SJSA1 (cell line): ENCODE data around the gene TNP2. TPM values are rescaled to one million over a fixed set of nuclear protein-coding genes. Genes with fewer than 3 reads are reported as not detected.
"Not testable (repeated sequence)": the region's sequence is repeated elsewhere in the genome, so short reads cannot be mapped to it uniquely, and the experiment has no call there.

Source experiments
- DNase-seq, 2 experiments: peaks; one replicate each; pipeline ENCODE4 v3.0.0-alpha.2; 2015 to 2020; ENCODE audit warnings: low spot score in 2 of 2, low read depth in 1 of 2
- H3K27ac ChIP-seq: fragments of 250-450 bp; sonication (Bioruptor Pico); 2 replicates; pipeline ENCODE4 v1.5.1; 2020; ENCODE audit warnings: mild to moderate bottlenecking, moderate library complexity
- H3K27me3 ChIP-seq: fragments of 250-450 bp; sonication (Bioruptor Pico); replicated peaks from 2 replicates; pipeline ENCODE4 v1.5.1; 2020; ENCODE audit warnings: mild to moderate bottlenecking, moderate library complexity
- H3K36me3 ChIP-seq: fragments of 250-450 bp; sonication (Bioruptor Pico); 2 replicates; pipeline ENCODE4 v1.5.1; 2020; ENCODE audit warnings: mild to moderate bottlenecking
- H3K4me1 ChIP-seq: fragments of 250-450 bp; sonication (Bioruptor Pico); replicated peaks from 2 replicates; pipeline ENCODE4 v1.6.1; 2021; ENCODE audit warnings: mild to moderate bottlenecking
- H3K4me3 ChIP-seq: fragments of 250-450 bp; sonication (Bioruptor Pico); 2 replicates; pipeline ENCODE4 v1.5.1; 2020; ENCODE audit warnings: mild to moderate bottlenecking
- H3K9me3 ChIP-seq: fragments of 250-450 bp; sonication (Bioruptor Pico); replicated peaks from 2 replicates; pipeline ENCODE4 v1.5.1; 2020; ENCODE audit warnings: mild to moderate bottlenecking
- total RNA-seq: library from RNA; depleted of rRNA; stranded (reverse); fragments of >200 nt; shearing (Covaris generic); gene quantifications from 2 replicates; pipeline ENCODE4 v1.2.3, GENCODE V29; 2014; rRNA removed

TNP2 gene
- total RNA-seq, 1 experiment from 2014 or later: not detected

DNA sequence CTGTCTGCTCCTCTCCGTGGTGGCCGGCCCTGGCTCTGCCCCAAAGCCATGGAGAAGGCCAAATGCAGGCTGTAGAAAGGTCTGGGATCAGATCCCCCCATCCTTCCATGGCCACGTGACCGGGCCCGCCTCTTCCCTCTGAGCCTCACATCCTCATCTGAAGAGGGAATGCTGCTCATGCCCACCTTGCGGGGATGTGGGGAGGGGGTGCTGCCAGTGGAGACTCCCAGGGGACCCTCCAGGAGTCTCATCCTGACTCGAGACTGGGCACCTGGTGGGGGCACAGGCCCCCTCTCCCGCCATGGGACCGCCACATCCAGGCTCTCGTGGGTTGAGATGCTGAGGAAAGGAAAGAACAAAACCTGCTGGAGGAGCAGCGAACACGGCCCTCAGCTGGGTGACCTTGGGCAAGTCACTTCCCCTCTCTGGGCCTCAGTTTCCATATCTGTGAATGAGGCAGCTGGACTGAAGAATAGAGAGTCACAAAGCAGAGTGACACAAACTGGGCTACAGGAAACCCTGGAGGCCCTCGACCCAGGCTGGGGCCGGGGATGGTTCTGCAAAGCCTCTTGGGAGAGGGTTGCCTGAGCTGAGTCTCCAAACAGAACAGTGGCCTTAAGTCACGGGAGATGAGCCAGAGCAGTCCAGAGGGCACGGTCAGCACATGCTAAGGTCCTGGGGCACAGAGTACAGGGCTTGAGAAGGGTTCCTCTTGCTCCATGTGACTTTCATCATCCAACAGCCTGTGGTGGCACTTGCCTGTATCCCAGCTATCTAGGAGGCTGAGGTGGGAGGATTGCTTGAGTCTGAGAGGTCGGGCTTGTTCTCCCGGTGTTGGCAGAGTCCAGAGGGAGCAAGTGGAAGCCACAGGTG, 43.2 kb downstream of the TNP2 start:
- H3K4me3 ChIP-seq: no peak overlapping the region
- H3K36me3 ChIP-seq: no peaks in the 10 kb centered on the region
- no peaks in the 10 kb centered on the region for H3K27me3 ChIP-seq
- H3K9me3 ChIP-seq: no peaks in the 10 kb centered on the region
- no peak overlapping the region for H3K27ac ChIP-seq
- no peak for DNase-seq
- H3K4me1 ChIP-seq: no peaks in the 10 kb centered on the region

DNA sequence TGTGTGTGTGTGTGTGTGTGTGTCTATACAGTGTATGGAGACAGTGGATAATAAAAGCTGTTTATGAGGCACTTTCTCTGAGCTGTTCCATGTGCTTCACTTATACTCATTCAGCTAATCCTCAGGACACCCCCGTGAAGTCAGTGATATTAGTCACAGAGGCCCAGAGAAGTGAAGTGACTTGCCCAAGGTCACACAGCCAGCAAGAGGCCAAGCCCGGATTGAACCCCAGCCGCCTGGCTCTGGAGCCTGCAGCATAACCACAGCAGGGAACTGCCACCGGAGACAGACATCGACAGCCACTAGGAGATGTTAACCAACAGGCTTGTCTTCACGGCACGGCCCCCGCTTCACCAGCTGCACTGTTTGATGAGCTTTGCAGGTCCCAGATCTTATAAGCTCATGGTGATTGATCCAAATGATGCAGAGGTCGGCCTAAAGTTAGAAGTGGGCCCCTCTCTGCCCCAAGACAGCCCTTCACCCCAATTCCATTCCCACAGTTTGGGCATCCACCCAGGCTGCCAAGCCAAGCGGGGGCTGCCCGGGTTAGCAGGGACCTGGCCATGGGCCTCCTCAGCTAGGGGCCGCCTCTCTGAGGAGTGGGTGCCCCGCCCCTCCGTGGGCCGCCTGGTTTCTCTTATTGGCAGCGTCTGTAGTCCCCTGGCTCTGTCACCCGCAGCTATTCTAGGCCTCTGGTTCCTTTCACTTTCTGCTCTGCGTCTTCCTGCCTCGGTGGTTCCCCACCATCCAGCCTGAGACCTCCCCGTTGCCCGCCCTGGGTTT, 44.0 kb downstream of the TNP2 start:
- Histone ChIP-seq H3K9me3 (no peaks in the 10 kb centered on the region), H3K4me3 (no peak overlapping the region), H3K4me1 (no peaks in the 10 kb centered on the region), H3K27ac (no peak overlapping the region), H3K27me3 (no peaks in the 10 kb centered on the region), H3K36me3 (no peaks in the 10 kb centered on the region)
- DNase-seq: no peak

DNA sequence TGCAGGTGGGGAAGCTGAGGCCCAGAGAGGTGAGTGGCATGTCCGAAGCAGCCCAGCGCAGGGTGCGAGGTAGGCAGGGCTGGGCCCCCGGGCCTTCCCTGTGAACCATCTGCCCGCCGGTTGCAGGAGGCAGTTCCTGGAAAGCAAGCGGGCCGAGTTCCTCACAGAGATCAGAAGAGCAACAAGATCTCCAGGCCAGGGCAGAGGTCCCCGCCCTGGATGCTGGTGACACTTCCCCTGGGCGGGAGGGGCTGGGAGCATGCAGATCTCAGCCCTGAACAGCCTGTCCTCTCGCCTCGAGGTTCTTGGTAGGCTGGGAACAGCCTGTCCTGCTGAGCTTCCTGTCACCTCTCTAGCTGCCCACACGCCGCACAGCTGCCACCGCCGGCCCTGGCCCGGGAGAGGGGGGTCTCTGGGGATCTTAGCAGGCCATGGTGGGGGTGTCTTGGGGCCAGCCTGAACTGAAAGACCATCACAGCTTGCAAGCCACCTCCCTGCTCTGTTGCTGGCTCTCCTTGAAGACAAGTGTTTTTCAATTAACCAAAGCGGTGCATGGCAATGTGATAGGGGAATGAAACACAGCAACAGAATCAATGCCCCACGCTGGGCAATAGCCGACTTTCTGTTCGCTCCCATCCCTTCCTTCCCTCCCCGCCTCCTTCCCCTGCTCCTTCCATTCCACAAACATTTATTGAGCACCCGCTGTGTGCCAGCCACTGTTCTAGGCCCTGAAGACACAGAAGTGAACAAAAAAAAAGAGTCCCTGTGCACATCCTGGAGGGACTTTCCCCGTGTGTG, 44.8 kb downstream of the TNP2 start:
- H3K9me3 ChIP-seq: no peaks in the 10 kb centered on the region
- H3K27ac ChIP-seq: no peak overlapping the region
- no peaks in the 10 kb centered on the region for H3K27me3 ChIP-seq
- DNase-seq: no peak
- no peak overlapping the region for H3K4me3 ChIP-seq
- no peaks in the 10 kb centered on the region for H3K36me3 ChIP-seq
- H3K4me1 ChIP-seq: no peaks in the 10 kb centered on the region

- DNase-seq, H3K36me3 ChIP-seq, H3K27ac ChIP-seq, H3K4me1 ChIP-seq, H3K4me3 ChIP-seq, H3K27me3 ChIP-seq: not testable (repeated sequence)
- peaks cover 19% of the 10 kb centered on the region for H3K9me3 ChIP-seq
These were observed 48.6 kb downstream of the TNP2 start for GRCh38 chr16:11220507-11220906.

GRCh38 chr16:11219178-11219577, 49.9 kb downstream of the TNP2 start:
- Histone ChIP-seq H3K27ac (no peak overlapping the region), H3K36me3 (no peaks in the 10 kb centered on the region), H3K4me3 (no peak overlapping the region), H3K9me3 (peaks cover 19% of the 10 kb centered on the region), H3K4me1 (no peaks in the 10 kb centered on the region), H3K27me3 (no peaks in the 10 kb centered on the region)
- DNase-seq: no peak

DNA sequence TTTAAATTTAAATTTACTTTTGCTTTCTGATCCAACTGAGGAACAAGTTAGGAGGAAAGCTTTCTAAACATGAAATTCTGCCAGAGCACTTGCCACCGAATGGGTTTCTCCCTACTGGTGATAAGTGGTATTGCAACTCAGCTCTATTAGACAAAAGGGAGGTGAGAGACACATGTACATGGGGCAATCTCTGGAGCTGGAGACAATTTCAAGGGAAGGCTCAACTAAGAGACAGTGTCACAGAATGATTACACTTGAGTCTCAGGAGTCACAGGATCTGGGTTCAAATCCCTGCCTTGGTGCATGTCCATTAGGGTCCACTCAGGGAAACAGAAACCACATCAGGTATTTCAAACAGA, 50.5 kb downstream of the TNP2 start:
- Histone ChIP-seq H3K27me3 (no peaks in the 10 kb centered on the region), H3K4me3 (no peak overlapping the region), H3K9me3 (peaks cover 19% of the 10 kb centered on the region), H3K36me3 (no peaks in the 10 kb centered on the region), H3K4me1 (no peaks in the 10 kb centered on the region), H3K27ac (no peak overlapping the region)
- no peak for DNase-seq

Other genes with a start within 250 kb of the TNP2 start
- gene SOCS1, start 13.1 kb downstream of the TNP2 start, total RNA-seq: 8.1 and 9.0 TPM in 2 replicates
- not detected in 2 replicates for gene PRM3, start 4.3 kb upstream of the TNP2 start, total RNA-seq
- not detected in 2 replicates for gene PRM2, start 7.2 kb upstream of the TNP2 start, total RNA-seq
- not detected in 2 replicates for gene PRM1, start 12.0 kb upstream of the TNP2 start, total RNA-seq
- 29.1 and 36.8 TPM in 2 replicates for gene RMI2, start 76.1 kb upstream of the TNP2 start, total RNA-seq